ENCODE data around the gene G6PC2.

The G6PC2 gene

DNA sequence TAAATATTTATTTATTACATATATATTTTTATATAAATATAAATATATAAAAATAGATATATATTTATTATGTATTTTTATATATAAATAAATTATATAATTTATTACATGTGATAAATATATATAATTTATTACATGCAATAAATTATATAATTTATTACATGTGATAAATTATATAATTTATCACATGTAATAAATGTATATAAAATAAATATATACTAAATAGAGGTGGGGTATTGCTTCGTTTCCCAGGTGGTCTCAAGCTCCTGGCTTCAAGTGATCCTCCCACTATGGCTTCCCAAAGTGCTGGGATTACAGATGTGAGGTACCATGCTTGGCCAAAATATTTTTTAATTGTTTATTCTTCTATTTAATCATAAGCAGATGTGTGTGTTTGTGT lies 3.6 kb upstream of the G6PC2 start:
- Histone ChIP-seq H3F3A (ENCODE audit: insufficient read depth, low read length) (no peaks in the 10 kb centered on the region), H3K9me2 (ENCODE audit: low read depth, low read length) (no peaks in the 10 kb centered on the region), H2AFZ (ENCODE audit: low read length) (no peak overlapping the region), H3K9me3 (ENCODE audit: low read length) (no peaks in the 10 kb centered on the region), H3K4me2 (ENCODE audit: low read length) (no peak overlapping the region), H3K36me3 (ENCODE audit: insufficient read depth, low read length) (no peaks in the 10 kb centered on the region), H3K27me3 (ENCODE audit: insufficient read depth, low read length) (no peaks in the 10 kb centered on the region), H4K20me1 (ENCODE audit: insufficient read depth, low read length) (no peaks in the 10 kb centered on the region), H3K4me3 (ENCODE audit: low read depth, low read length, poor library complexity, severe bottlenecking) (no peak overlapping the region), H3K4me1 (ENCODE audit: insufficient read depth, low read length, severe bottlenecking) (no peaks in the 10 kb centered on the region), H3K9ac (ENCODE audit: low read length) (no peak overlapping the region), H3K79me2 (ENCODE audit: insufficient read depth, low read length) (no peaks in the 10 kb centered on the region), H3K27ac (ENCODE audit: low read depth, low read length, poor library complexity, severe bottlenecking) (no peak overlapping the region)
- no peak for TF ChIP-seq EZH2 (IDR thresholded peaks at IDR 0.05; ENCODE audit: borderline replicate concordance, low read length)
- TF ChIP-seq, protein P1, sequence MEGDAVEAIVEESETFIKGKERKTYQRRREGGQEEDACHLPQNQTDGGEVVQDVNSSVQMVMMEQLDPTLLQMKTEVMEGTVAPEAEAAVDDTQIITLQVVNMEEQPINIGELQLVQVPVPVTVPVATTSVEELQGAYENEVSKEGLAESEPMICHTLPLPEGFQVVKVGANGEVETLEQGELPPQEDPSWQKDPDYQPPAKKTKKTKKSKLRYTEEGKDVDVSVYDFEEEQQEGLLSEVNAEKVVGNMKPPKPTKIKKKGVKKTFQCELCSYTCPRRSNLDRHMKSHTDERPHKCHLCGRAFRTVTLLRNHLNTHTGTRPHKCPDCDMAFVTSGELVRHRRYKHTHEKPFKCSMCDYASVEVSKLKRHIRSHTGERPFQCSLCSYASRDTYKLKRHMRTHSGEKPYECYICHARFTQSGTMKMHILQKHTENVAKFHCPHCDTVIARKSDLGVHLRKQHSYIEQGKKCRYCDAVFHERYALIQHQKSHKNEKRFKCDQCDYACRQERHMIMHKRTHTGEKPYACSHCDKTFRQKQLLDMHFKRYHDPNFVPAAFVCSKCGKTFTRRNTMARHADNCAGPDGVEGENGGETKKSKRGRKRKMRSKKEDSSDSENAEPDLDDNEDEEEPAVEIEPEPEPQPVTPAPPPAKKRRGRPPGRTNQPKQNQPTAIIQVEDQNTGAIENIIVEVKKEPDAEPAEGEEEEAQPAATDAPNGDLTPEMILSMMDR (IDR thresholded peaks at IDR 0.05; ENCODE audit: low read length), result no peak

DNA sequence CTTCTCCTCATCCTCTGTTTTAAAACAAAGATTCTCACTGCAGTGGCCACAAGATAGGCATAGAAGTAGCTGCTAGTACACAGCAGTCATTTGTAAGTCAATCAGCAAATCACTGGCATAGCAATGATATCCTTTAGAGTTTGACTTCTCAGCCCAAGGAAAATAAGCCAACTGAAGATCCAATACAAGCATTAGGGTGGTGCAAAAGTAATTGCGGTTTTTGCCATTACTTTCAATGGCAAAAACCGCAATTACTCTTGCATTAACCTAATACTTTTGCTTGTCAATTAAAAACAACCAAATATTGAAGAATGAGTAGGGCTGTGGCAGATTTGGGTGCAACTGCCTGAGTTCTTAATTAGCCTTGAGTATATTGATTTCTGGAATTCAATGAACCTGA lies 2.8 kb downstream of the G6PC2 start:
- no peak for TF ChIP-seq EZH2 (IDR thresholded peaks at IDR 0.05; ENCODE audit: borderline replicate concordance, low read length)
- TF ChIP-seq, protein P1 (IDR thresholded peaks at IDR 0.05; ENCODE audit: low read length), result no peak
- no peaks in the 10 kb centered on the region for H3K9me2 ChIP-seq (ENCODE audit: low read depth, low read length)
- no peak overlapping the region for H3K27ac ChIP-seq (ENCODE audit: low read depth, low read length, poor library complexity, severe bottlenecking)
- H3K27me3 ChIP-seq (ENCODE audit: insufficient read depth, low read length), result no peaks in the 10 kb centered on the region
- no peaks in the 10 kb centered on the region for H3K36me3 ChIP-seq (ENCODE audit: insufficient read depth, low read length)
- H3F3A ChIP-seq (ENCODE audit: insufficient read depth, low read length), result no peaks in the 10 kb centered on the region
- no peaks in the 10 kb centered on the region for H3K4me1 ChIP-seq (ENCODE audit: insufficient read depth, low read length, severe bottlenecking)
- H4K20me1 ChIP-seq (ENCODE audit: insufficient read depth, low read length), result no peaks in the 10 kb centered on the region
- no peak overlapping the region for H2AFZ ChIP-seq (ENCODE audit: low read length)
- H3K9me3 ChIP-seq (ENCODE audit: low read length), result no peaks in the 10 kb centered on the region
- no peak overlapping the region for H3K9ac ChIP-seq (ENCODE audit: low read length)
- H3K4me2 ChIP-seq (ENCODE audit: low read length), result no peak overlapping the region
- H3K4me3 ChIP-seq (ENCODE audit: low read depth, low read length, poor library complexity, severe bottlenecking), result no peak overlapping the region
- H3K79me2 ChIP-seq (ENCODE audit: insufficient read depth, low read length), result no peaks in the 10 kb centered on the region

DNA sequence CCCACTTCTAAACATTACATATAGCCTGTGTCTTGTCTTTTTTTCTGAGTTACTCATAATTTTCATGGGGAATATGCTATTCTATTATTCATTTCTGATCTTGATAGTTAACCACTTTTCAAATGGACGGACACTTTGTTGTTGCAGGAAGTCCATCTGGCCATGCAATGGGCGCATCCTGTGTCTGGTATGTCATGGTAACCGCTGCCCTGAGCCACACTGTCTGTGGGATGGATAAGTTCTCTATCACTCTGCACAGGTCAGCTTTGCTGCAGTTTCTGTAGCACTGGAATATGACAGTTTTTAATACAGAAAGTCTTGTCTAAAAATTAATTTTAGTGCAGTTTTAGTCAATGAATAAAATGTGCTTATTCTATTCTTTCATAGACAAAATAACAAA lies 3.3 kb downstream of the G6PC2 start:
- TF ChIP-seq EZH2 (IDR thresholded peaks at IDR 0.05; ENCODE audit: borderline replicate concordance, low read length), result no peak
- TF ChIP-seq, protein P1 (IDR thresholded peaks at IDR 0.05; ENCODE audit: low read length), result no peak
- no peak overlapping the region for H2AFZ ChIP-seq (ENCODE audit: low read length)
- H3K4me2 ChIP-seq (ENCODE audit: low read length), result no peak overlapping the region
- H3K4me1 ChIP-seq (ENCODE audit: insufficient read depth, low read length, severe bottlenecking), result no peaks in the 10 kb centered on the region
- H3K79me2 ChIP-seq (ENCODE audit: insufficient read depth, low read length), result no peaks in the 10 kb centered on the region
- H3K36me3 ChIP-seq (ENCODE audit: insufficient read depth, low read length), result no peaks in the 10 kb centered on the region
- no peak overlapping the region for H3K4me3 ChIP-seq (ENCODE audit: low read depth, low read length, poor library complexity, severe bottlenecking)
- H3K27me3 ChIP-seq (ENCODE audit: insufficient read depth, low read length), result no peaks in the 10 kb centered on the region
- no peak overlapping the region for H3K9ac ChIP-seq (ENCODE audit: low read length)
- no peaks in the 10 kb centered on the region for H3K9me3 ChIP-seq (ENCODE audit: low read length)
- no peaks in the 10 kb centered on the region for H4K20me1 ChIP-seq (ENCODE audit: insufficient read depth, low read length)
- no peaks in the 10 kb centered on the region for H3F3A ChIP-seq (ENCODE audit: insufficient read depth, low read length)
- H3K27ac ChIP-seq (ENCODE audit: low read depth, low read length, poor library complexity, severe bottlenecking), result no peak overlapping the region
- no peaks in the 10 kb centered on the region for H3K9me2 ChIP-seq (ENCODE audit: low read depth, low read length)

Measured in OCI-LY1 (cell line).